GM19324 (cell line): Measurements from ENCODE around the gene PUDP.
A peak's percentile ranks its signal among the peaks of the same experiment; 100 is the strongest.
"Not testable (repeated sequence)": the region's sequence is repeated elsewhere in the genome, so short reads cannot be mapped to it uniquely, and the experiment has no call there.

ENCODE experiments used
- ATAC-seq: cut with Tn5 transposase; IDR thresholded peaks from one replicate; pipeline ENCODE4 v1.9.1; 2021; ENCODE audit warnings: mild to moderate bottlenecking, moderate library complexity; ENCODE audit not compliant: unreplicated experiment, low FRiP score

The PUDP gene

DNA sequence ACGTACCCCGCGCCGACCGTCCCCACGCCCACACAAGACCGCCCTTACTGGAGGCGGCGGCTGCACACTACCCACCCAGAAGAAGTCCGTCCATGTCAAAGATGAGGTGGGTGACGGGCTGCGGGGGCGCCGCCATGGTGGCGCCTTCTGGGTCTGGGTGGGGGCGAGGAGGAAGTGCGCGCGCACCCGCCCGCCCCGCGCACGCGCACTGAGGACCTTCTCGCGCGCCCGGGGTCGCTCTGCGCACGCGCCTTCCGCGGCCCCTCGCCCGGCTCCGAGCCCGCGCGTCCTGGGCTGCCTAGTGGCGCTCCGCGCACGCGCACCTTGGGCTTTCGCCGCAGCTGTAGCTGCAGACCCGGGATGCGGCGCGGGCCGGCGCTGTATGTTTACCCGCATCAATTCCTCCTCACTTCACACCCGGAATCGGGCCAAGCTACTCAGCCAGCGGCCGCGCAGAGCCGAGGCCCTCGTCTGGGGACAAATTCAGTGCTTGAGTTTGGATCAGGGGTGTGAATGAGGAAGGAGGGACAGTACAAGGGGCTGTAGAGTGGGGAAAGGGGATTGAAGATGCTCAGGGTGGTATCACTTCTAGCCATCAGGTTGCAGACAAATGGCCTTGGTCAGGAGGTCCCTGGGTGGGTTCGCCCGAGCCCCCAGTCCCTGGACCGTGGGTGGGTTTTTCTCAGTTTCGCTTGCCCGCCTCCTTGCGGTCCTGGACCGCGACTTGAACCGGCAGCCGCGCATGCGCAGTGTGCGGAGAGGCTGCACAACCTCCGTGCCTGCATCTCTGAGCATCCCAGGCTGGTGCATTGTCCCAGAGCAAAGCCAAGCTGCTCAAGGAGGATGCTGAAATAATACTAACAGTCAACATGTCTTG lies at the start of gene PUDP:
TSS of gene PUDP (minus strand) at position 176 of the 877 bp plus-strand sequence. CDS start at position 136, 40 bp downstream.
- peak; percentile 91 for ATAC-seq

DNA sequence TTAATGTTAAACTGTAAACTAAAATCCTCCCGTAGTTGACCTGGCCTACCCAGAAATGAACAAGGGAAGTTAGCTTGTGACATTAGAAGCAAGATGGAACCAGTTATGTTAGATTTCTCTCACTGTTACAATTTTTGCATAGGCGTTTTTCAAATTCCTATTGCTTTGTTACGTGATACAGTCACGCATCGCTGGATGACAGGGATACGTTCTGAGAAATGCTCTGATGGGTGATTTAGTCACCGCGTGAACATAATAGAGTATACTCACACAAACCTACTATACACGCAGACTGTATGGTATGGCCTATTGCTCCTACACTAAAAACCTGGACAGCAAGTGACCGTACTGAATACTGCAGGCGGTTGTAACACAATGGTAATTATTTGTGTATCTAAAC lies 46.7 kb upstream of the PUDP start:
- no peak for ATAC-seq

DNA sequence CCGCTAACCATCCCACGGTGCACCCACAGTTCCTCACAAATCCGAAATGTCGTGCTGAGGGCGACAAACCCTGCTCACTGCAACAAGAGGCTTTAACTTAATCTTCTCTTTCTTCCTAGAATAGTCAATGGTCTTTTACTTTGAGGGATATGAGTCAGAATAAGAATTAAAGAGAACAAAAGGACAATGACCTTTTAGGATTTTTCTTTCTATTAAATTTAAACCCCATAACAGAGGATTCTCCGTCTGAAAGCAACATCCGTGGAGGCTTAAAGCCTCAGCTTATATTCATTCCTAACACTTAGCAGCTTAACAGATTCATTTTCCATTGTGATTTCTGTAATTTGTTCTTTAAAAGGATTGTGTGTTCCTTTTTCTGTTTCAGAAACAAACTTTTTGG lies 44.9 kb upstream of the PUDP start:
- no peak for ATAC-seq

DNA sequence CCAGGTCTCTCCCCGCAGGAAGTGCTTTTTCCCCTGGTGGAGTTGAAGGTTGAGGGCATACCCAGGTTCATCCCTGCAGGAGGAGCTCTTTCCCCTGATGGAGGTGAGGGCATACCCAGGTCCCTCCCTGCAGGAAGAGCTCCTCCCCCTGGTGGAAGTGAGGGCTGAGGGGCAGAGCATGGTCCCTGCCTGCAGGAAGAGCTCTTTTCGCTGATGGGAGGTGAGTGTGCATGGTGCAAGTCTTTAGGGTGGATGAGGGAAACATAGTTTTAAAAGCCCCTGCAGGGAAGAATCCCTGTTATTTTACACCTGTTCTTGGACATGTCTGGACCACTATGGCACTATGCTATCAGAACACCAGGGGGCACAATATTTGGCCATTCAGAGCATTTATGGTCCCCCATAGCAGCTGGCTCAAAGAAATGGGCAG lies 43.7 kb upstream of the PUDP start:
- ATAC-seq = no peak

DNA sequence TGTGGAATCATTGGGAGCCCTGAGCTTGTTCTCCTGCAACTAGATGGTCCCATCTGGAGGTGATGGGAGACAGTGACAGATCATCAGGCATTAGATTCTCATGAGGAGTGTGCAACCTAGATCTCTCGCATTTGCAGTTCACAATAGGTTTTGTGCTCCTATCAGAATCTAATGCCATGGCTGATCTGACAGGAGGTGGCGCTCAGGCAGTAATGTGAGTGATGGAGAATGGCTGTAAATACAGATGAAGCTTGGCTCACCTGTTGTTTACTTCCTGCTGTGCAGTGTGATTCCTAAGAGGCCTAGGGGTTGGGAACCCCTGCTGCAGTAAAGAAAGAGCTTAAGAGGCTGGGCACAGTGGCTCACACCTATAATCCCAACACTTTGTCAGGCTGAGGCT lies 42.2 kb upstream of the PUDP start:
- no peak for ATAC-seq

DNA sequence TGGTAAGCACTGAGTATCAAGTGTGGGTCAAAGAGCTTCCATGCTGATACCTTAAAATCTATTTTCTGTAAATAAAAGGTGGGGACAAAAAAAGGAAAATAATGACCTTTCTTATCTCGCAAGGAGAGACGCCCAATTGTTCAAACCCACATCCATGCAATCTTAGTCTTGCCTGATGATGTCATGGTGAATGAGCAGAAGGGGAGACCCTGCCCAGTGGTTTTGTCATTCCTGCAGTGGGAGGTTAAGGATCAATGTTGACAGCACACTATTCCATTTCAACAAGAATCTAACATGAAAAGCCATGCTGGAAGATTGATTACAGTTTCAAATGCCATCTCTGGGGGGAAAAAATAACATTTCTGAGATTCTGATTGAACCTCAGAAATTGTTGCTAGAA lies 40.7 kb upstream of the PUDP start:
- no peak for ATAC-seq

DNA sequence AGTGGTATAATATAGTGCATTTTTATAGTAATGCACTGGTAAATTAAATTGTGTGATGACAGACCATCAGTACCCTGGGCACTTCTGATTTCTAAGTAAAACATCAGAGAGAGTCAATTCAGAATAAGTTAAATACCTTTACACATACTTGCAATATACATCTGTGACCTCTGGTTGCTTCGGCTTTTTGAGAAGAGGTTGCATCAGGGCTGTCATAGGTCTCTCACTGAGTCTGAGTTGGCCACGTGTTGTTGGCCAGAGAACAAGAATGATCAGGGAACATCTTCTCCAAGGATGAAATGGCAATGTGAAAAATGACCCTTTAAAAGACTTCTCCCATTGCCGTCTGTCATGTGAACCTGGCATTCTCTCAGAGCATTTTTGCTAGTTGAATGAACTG lies 36.9 kb upstream of the PUDP start:
- no peak for ATAC-seq

DNA sequence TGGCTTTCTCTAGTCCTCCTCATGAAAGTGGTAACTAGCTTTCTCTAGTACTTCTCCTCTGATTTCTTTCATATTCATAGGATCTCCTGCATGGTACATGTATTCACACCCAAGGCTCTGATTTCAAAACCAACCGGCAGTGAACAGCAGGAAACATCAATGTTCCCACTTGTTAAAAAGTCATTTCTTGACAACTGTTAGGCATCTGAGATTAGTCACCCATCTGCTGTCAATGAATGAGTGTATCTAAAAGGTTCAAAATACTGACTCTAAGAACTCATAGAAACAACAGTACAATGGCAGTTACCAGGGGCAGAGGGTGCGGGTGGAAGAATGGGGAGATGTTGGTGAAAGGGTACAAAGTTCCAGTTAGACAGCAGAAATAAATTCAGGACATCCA lies 31.5 kb upstream of the PUDP start:
- no peak for ATAC-seq

DNA sequence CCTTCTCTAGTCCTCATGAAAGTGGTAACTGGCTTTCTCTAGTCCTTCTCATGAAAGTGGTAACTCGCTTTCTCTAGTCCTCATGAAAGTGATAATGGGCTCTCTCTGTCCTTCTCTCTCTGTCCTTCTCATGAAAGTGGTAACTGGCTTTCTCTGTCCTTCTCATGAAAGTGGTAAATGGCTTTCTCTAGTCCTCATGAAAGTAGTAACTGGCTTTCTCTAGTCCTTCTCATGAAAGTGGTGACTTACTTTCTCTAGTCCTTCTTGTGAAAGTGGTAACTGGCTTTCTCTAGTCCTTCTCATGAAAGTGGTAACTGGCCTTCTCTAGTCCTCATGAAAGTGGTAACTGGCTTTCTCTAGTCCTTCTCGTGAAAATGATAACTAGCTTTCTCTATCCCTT lies 30.9 kb upstream of the PUDP start:
- ATAC-seq = not testable (repeated sequence)

DNA sequence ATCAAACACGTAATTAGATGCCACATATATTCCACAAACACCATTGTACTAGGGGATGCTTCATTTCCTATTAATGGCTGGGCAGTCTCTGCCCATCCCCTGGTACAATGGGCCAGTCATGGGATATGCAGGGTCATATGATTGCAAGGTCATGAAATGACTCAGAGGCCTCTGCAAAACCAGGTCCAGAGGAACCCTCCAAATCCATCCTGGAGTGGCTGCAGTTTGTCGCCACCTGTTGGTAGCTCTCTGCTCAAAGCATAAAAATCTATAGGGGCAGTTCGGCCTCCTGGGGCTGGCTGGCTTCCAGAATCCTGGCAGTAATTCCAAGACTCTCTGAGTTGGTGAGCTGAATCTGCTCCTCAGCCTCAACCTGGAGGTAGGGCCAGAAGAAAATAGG lies 22.9 kb upstream of the PUDP start:
- no peak for ATAC-seq

DNA sequence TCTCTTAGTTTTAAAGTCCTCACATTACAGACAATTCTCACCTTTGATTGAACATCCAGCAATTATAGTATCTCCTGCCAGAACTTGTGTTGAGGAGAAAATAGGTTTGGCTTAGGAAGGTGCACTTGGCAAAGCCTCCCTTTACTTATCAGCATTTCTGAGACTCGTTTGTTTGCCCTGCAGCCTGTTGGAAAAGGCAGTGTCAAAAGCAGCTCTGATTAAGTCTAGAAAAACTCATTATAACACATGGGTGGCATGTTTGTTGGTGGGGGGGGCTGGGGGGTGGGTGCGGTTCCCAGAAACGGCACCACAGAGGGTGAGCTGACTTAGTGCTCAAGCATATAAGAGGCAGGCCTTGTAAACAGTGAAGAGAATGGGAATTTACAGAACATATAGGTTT lies 21.7 kb upstream of the PUDP start:
- no peak for ATAC-seq

DNA sequence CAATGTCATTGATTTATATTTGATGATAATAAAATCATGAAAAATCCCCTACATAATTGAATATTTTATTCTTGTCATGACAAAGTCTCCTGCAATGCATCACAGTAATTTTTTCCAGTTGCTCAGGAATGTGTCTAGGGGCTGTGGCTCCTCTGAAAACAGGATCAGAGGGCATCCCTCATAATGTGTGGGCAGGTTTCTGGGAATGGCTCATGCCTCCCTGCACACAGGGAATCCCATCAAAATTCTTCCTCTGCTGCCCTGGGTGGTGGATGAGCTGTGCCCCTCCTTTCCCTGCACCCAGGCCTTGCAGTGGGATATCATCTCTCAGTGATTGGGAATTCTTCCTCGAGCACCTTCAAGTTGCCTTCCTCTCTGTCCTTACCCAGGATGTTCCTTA lies 20.4 kb upstream of the PUDP start:
- no peak for ATAC-seq

DNA sequence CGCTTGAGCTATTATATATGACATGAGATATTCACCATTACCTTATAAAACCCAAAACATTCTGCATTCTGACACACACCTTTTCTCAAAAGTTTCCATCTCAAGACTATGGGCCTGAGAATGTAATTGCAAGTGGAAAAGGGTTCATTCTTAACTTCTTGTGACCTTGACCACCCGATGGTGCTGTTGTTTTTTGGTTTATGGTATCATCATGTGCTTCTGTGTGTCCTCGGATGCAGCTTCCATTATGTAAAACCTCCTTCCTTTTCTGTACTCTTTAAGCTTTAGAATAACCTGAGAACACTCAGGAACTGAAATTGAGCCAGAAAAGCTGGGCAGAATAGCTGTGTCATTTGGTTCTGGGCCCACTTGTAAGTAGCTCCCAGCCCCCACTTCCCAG lies 16.2 kb upstream of the PUDP start:
- peak; percentile 64 for ATAC-seq

DNA sequence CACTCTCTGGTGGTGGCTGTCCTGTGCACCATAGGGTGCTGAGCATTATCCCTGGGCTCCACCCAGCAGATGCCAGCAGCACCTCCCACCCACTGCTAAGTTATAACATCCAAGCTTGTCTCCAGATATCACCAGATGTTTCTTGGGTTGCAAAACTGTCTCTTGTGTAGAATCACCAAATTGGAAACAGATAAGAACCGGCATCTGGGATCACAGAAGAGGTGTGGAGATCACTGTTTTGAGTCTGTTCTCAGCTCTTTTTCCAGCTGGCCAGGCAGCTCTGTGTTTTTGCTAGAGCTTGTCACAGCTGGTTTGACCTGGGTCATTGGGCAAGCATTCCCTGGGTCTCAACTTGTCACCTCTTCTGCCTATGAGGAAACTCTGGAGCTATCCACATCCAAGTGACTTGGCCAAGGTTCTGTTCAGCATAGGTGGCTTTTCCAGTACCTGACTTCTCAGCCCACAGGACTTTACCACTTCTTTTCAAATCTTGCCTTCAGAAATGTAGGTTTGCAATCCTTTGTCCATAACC lies 15.3 kb upstream of the PUDP start:
- ATAC-seq = no peak

DNA sequence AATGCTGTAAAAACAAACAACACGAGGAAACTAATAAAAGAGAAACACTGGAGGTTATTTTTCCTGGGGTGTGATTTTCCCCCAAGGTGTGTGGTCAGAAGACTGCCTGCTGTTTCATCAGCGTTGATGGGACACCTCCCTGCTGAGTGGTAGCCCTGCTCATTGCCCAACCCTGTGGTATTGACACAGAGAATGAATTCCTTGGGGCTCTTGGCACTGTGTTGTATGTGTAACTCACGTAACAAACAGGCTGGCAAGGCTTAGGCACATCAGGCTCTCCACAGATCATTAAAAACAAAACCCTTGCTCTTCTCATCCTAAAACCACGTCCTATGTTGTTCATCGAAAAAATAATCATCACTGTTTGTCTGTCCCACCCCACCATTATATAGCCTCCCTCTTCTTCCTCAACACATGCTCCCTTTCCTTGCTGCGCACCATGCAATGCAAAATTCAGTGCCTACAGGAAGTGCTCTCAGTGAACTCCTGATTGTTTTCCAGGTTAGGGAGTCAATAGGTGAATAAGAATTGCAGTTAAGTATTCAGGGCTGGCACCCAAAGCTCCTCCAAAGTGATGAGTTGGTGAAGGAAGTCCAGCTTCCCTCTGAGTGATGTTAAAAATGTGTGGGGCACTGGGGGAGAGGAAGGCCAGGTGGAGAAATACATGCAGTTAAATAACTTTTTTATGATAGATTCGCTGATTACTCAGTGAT lies 11.4 kb upstream of the PUDP start:
- no peak for ATAC-seq

DNA sequence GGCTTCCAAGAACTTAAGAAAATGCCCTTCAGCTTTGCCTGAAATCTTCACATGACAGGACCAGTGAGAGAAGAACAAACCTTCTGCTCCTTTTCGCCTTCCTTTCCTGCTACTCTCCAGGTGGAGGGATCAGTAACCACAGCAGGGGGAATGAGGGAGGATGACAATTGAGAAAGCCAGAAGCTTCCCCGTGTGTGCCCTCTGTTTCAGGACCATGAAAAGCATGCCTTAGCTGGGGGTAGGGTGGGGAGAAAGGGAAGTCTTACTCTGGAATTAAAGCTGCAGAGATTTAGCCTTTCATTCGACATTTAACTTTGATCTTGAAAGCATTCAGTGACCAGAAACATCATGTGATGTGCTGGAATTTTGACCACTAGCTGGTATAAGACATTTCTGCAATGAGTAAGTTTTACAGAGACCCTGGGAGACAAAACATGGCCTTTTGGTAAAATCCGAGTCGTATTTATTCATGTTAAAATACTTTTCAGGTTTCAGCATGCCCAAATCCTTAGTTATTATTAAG lies 10.6 kb upstream of the PUDP start:
- no peak for ATAC-seq

DNA sequence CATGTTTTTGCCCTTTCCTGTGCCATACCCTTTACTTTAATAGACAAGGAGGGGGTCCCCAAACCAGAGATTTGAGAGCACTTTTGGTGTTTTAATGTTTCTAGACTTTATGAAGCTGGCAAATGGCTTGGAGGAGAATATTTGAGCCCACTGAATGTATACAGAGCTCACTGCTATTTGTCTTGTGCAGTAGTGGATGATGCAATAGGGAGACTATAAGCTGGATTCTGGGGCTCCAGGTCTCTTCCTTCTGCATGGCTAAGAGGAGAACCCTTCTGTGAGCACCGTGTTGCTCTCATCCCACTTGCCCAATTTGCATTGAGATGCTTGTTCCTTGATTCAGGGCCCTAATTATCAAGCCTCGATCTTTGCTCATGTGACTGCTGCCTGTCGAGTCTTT lies 8.9 kb upstream of the PUDP start:
- no peak for ATAC-seq

DNA sequence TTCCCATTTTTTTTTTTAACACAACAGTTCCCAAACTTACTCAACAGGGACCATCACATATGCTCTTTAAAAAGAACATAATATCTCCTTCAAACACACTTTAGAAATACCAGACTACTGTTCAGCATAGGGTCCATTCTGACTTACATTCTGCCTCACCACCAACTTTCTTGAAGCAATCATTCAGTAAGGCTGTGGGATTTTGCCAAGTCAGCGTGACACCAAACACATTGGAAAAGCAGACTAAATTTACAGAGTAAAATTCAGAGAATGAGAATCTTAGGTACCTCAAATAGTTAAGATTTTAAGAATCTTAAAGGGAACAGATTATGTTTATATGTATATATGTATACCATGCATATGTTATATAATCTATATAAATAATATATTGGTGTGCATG lies 7.2 kb upstream of the PUDP start:
- ATAC-seq = no peak

DNA sequence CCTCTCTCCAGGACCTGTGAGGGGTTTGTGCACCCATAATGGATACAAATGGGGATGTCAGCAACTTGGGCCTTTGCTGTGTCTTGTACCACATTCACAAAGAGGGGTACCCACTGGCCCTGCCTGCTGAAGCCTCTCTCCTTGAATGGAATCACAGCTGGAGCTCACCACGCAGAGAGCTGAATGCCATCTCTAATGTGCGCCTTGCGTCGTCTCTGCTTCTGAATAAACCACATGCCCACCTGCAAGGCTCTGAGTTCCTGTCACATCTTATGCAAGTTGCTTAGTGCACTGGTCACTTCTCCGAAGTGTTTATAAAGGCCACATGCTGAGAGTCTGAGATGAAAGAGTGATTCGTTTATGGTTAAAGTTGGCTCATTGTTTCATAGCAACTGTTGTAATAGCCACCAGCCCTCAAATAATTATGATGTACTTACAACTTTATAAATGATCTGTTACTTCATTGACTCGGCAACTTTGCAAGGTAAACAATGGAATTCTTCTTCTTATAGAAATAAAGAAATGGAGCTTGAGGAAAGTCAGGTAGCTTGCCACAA lies 6.2 kb upstream of the PUDP start:
- ATAC-seq = no peak

DNA sequence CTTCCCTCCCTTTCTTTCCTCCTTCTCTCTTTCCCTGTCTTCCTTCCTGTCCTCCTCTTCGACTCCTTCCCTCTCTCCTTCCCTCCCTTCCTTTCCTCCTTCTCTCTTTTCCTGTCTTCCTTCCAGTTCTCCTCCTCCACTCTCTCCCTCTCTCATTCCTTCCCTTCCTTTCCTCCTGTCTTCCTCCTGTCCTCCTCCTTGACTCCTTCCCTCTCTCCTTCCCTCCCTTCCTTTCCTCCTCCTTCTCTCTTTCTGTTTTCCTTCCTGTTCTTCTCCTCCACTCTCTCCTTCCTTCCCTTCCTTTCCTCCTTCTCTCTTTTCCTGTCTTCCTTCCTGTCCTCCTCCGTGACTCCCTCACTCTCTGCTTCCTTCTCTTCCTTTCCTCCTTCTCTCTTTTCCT lies 5.3 kb upstream of the PUDP start:
- no peak for ATAC-seq

DNA sequence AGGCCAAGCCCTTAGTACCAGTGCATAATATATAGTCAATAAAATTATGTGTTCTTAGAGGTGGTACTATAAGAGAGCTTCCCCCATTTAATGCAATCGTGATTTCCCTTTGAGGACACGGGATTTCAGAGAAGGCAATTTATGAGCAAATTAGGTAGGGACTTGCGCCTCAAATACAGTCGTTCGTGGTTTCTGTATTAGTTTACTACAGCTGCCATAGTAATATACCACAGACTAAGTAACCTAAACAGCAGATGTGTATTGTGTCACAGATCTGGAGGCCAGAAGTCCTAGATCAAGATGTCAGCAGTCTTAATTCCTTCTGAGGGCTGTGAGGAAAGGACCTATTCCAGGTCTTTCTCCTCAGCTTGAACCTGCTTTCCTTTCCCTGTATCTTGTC lies 1.5 kb upstream of the PUDP start:
- no peak for ATAC-seq
